IMR-90 (cell line): ENCODE results near the gene RPS6KA4. TPM values are rescaled to one million over a fixed set of nuclear protein-coding genes. Genes with fewer than 3 reads are reported as not detected.

Experiments used
- ATAC-seq: fragments of 200-7000 bp; cut with Tn5 transposase; 2 replicates; pipeline ENCODE4 v1.9.1; 2020; ENCODE audit warnings: low read depth, mild to moderate bottlenecking, moderate library complexity
- BruUV-seq: library from RNA; stranded (reverse); fragments of 400-500 nt; replicated peaks from 2 replicates; lab custom pipeline; 2021; lab: Mats Ljungman, UMichigan
- CTCF ChIA-PET: fragments of 300-600 bp; formaldehyde crosslinking; extraction: SDS; loops from one replicate; lab custom pipeline; 2021; ENCODE audit warnings: antibody characterized with exemption; lab: Yijun Ruan, JAX
- POLR2A ChIA-PET: fragments of 300-600 bp; sonication (Branson Sonifier 250); formaldehyde crosslinking; loops from one replicate; lab custom pipeline; 2022; ENCODE audit warnings: antibody characterized with exemption; ENCODE audit not compliant: unreplicated experiment; lab: Charles Lee
- DNase-seq: peaks from one replicate; pipeline ENCODE4 v3.0.0; 2013
- H2AFZ ChIP-seq: replicated peaks from 2 replicates; pipeline ENCODE3; 2013; ENCODE audit warnings: low read length, mild to moderate bottlenecking; ENCODE audit not compliant: poor library complexity
- H2AK5ac ChIP-seq: 2 replicates; pipeline ENCODE4 v1.6.1; 2013; ENCODE audit warnings: low read depth, low read length, inconsistent platforms
- H2AK9ac ChIP-seq: replicated peaks from 2 replicates; pipeline ENCODE3; 2013; ENCODE audit warnings: mild to moderate bottlenecking, low read depth, low read length, moderate library complexity; ENCODE audit not compliant: poor library complexity
- H2BK120ac ChIP-seq: 2 replicates; pipeline ENCODE4 v1.6.1; 2013; ENCODE audit warnings: low read depth, low read length, inconsistent platforms
- H2BK15ac ChIP-seq: 3 replicates; pipeline ENCODE4 v1.6.1; 2013; ENCODE audit warnings: low read depth, low read length, inconsistent platforms
- H2BK20ac ChIP-seq: 2 replicates; pipeline ENCODE4 v1.6.1; 2013; ENCODE audit warnings: low read depth, mild to moderate bottlenecking, inconsistent platforms, low read length, moderate library complexity
- H2BK5ac ChIP-seq: 2 replicates; pipeline ENCODE4 v1.6.1; 2013; ENCODE audit warnings: mild to moderate bottlenecking, low read depth, low read length, inconsistent platforms; ENCODE audit not compliant: poor library complexity, severe bottlenecking
- H3K14ac ChIP-seq: replicated peaks from 2 replicates; pipeline ENCODE4 v1.6.1; 2013; ENCODE audit warnings: low read depth, low read length, inconsistent platforms
- H3K18ac ChIP-seq: 2 replicates; pipeline ENCODE4 v1.6.1; 2013; ENCODE audit warnings: low read depth, low read length, control low read depth
- H3K23ac ChIP-seq: 2 replicates; pipeline ENCODE4 v1.6.1; 2013; ENCODE audit warnings: low read depth, low read length, inconsistent platforms
- H3K27ac ChIP-seq: 2 replicates; pipeline ENCODE4 v1.5.1; 2013; ENCODE audit warnings: mild to moderate bottlenecking, control low read depth, low read length; ENCODE audit not compliant: insufficient read depth
- H3K27me3 ChIP-seq: 2 replicates; pipeline ENCODE4 v1.6.1; 2013; ENCODE audit warnings: low read length; ENCODE audit not compliant: control insufficient read depth, insufficient read depth
- H3K36me3 ChIP-seq: 2 replicates; pipeline ENCODE4 v1.6.1; 2013; ENCODE audit warnings: low read length, mixed read lengths; ENCODE audit not compliant: control insufficient read depth, insufficient read depth
- H3K4ac ChIP-seq: 2 replicates; pipeline ENCODE4 v1.6.1; 2013; ENCODE audit warnings: low read depth, low read length, inconsistent platforms
- H3K4me1 ChIP-seq: 2 replicates; pipeline ENCODE4 v1.6.1; 2013; ENCODE audit warnings: low read length, mixed read lengths; ENCODE audit not compliant: control insufficient read depth, insufficient read depth
- H3K4me2 ChIP-seq: 2 replicates; pipeline ENCODE4 v1.6.1; 2013; ENCODE audit warnings: low read depth, mild to moderate bottlenecking, control low read depth, low read length, moderate library complexity
- H3K4me3 ChIP-seq: 2 replicates; pipeline ENCODE4 v1.5.1; 2013; ENCODE audit warnings: low read depth, mild to moderate bottlenecking, control low read depth, low read length, moderate library complexity; ENCODE audit not compliant: insufficient read depth
- H3K56ac ChIP-seq: 2 replicates; pipeline ENCODE4 v1.6.1; 2013; ENCODE audit warnings: low read length, inconsistent platforms; ENCODE audit not compliant: insufficient read depth; ENCODE audit errors: extremely low read depth
- H3K79me1 ChIP-seq, 2 experiments: 2 replicates each; pipeline ENCODE4 v1.6.1; 2013; ENCODE audit warnings: low read length in 2 of 2, inconsistent platforms in 1 of 2, low read depth in 1 of 2
- H3K9ac ChIP-seq: 2 replicates; pipeline ENCODE4 v1.6.1; 2013; ENCODE audit warnings: low read depth, low read length, control low read depth
- H3K9me1 ChIP-seq: 2 replicates; pipeline ENCODE4 v1.6.1; 2013; ENCODE audit warnings: low read length, inconsistent platforms; ENCODE audit not compliant: insufficient read depth
- H3K9me3 ChIP-seq: 2 replicates; pipeline ENCODE4 v1.6.1; 2013; ENCODE audit warnings: low read length; ENCODE audit not compliant: control insufficient read depth, insufficient read depth
- H4K20me1 ChIP-seq: 2 replicates; pipeline ENCODE4 v1.6.1; 2013; ENCODE audit warnings: low read length, inconsistent platforms; ENCODE audit not compliant: insufficient read depth
- H4K5ac ChIP-seq: 2 replicates; pipeline ENCODE4 v1.6.1; 2013; ENCODE audit warnings: mild to moderate bottlenecking, low read depth, low read length, control low read depth
- H4K8ac ChIP-seq, 2 experiments: 2 replicates each; pipeline ENCODE4 v1.6.1; 2013; ENCODE audit warnings: low read depth in 2 of 2, low read length in 2 of 2, control low read depth in 1 of 2, inconsistent platforms in 1 of 2
- H4K91ac ChIP-seq: 2 replicates; pipeline ENCODE4 v1.6.1; 2013; ENCODE audit warnings: low read depth, low read length, inconsistent platforms; ENCODE audit not compliant: insufficient read depth
- BHLHE40 ChIP-seq: fragments of 150-350 bp; IDR thresholded peaks from 2 replicates; pipeline ENCODE4 v1.6.1; 2016; ENCODE audit warnings: mild to moderate bottlenecking, low read depth, low read length
- CTCF ChIP-seq: conservative IDR thresholded peaks from 2 replicates; pipeline ENCODE4 v1.5.1; 2012; ENCODE audit warnings: mild to moderate bottlenecking, low read depth, low read length, improper control_type of control experiment
- FOS ChIP-seq: fragments of 150-350 bp; IDR thresholded peaks from 2 replicates; pipeline ENCODE4 v1.6.1; 2016; ENCODE audit warnings: low read depth, low read length
- MAZ ChIP-seq: IDR thresholded peaks from 2 replicates; pipeline ENCODE4 v1.6.1; 2012; ENCODE audit warnings: low read depth, mild to moderate bottlenecking, low read length, improper control_type of control experiment, moderate library complexity, borderline replicate concordance
- POLR2A ChIP-seq: IDR thresholded peaks from 2 replicates; pipeline ENCODE4 v1.6.1; 2012; ENCODE audit warnings: mild to moderate bottlenecking, low read depth, low read length
- RAD21 ChIP-seq: IDR thresholded peaks from 2 replicates; pipeline ENCODE4 v1.6.1; 2012; ENCODE audit warnings: low read length, improper control_type of control experiment
- SMC3 ChIP-seq: fragments of 150-350 bp; IDR thresholded peaks from 2 replicates; pipeline ENCODE4 v1.6.1; 2016; ENCODE audit warnings: low read depth, mild to moderate bottlenecking, antibody characterized with exemption, low read length, moderate library complexity
- WGBS, 2 experiments: methylation state at CpG; one replicate each; pipeline versions ENCODE4 v1.1.5 to v1.1.7; 2013; ENCODE audit warnings: missing lambda C conversion rate in 2 of 2; ENCODE audit not compliant: insufficient read length in 1 of 2; ENCODE audit errors: extremely low coverage in 2 of 2; 5-methylcytosine and 5-hydroxymethylcytosine counted together
- dilution Hi-C: fragments of 300-500 bp; cut with HindIII; formaldehyde crosslinking; loops from one replicate; pipeline ENCODE4 v1.14.3; 2018; ENCODE audit warnings: low sequenced_read_pairs; ENCODE audit not compliant: unreplicated experiment
- in situ Hi-C: fragments of 300-500 bp; cut with MboI; formaldehyde crosslinking; loops from 3 replicates; pipeline ENCODE4 v1.14.3; 2019; ENCODE audit warnings: low sequenced_read_pairs, inconsistent platforms, mixed read lengths
- intact Hi-C: fragments of 100-400 bp; cut with micrococcal nuclease; formaldehyde crosslinking; loops from 2 replicates; pipeline ENCODE4 v1.10.0; 2022
- polyA plus RNA-seq, 3 experiments: library from polyadenylated mRNA; depleted of rRNA; stranded (reverse); fragments of >200 nt; gene quantifications; 2 replicates each; pipeline ENCODE4 v1.2.3, GENCODE V29; 2012; ENCODE audit warnings: low replicate concordance in 1 of 3
- total RNA-seq: library from RNA; depleted of rRNA; stranded (reverse); fragments of >200 nt; gene quantifications from 2 replicates; pipeline ENCODE4 v1.2.3, GENCODE V29; 2012

Gene RPS6KA4
- total and polyA plus RNA-seq, 2 of the 4 experiments (the other 2 are of a cell fraction), result 38.8 to 52.9 TPM

DNA sequence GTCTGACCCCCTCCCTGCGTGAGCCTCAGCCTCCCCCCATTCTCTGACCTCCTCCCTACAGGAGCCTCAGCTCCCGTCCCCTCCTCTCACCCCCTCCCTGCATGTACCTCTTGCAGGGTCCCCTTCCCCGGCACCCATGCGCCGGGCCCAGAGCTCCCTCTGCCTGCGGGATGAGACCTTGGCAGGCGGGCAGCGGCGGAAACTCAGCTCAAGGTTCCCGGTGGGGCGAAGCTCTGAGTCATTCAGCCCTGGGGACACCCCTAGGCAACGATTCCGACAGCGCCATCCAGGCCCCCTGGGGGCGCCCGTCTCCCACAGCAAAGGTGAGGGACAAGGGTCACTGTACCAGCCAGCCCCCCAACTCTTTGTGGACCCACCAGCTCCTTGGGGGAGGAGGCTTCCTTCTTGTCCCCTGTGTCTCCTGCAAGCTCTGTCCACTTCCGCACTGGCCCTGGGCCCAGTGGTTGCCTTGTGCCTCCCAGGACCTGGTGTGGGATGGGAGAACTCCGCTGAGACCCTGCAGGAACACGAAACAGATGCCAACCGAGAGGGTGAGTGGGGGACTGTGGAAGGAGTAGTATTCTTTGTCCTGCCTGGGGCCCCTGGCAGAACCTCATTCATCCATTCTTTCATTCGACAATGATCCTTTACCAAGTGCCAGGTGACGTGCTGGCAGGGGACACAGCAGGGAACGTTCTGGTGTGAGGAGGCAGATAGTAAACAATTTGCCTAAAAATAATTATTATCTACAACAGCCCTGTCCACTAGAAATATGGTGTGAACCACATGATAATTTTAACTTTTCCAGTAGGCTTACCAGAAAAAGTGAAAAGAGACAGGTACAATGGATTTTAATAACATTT lies 3.7 kb upstream of the RPS6KA4 start:
- H3K79me1 ChIP-seq, result peaks cover 3 to 30% of the 10 kb centered on the region in 2 experiments; a peak in 3 of 4 replicates
- intact Hi-C loops (loop anchor here (1.0 to 5.0 kb wide), 3 partner anchors 37 to 297 kb away; partner anchors contain the start of gene PRDX5), in situ Hi-C loops (no loop called here), dilution Hi-C loops (no loop called here)
- ATAC-seq (peak; percentile 71), DNase-seq (peak; percentile 77)
- H2BK5ac ChIP-seq, result peak overlapping the region; percentile 68
- H3K27ac ChIP-seq, result peak overlapping the region; percentile 66
- no peaks in the 10 kb centered on the region for H3K36me3 ChIP-seq
- no peaks in the 10 kb centered on the region for H3K9me3 ChIP-seq
- H3K14ac ChIP-seq, result peak overlapping the region; percentile 51; the same call in 1 of the 2 replicates
- peaks cover 18% of the 10 kb centered on the region for H3K9me1 ChIP-seq
- H4K91ac ChIP-seq, result peak overlapping the region; percentile 85
- H3K18ac ChIP-seq, result peak overlapping the region; percentile 78
- H2BK120ac ChIP-seq, result peak overlapping the region; percentile 84
- peak overlapping the region; percentile 86 to 93 for H4K8ac ChIP-seq
- peak overlapping the region; percentile 89 for H4K5ac ChIP-seq
- BruUV-seq, result no TSS peak
- peak overlapping the region; percentile 95 for H2AFZ ChIP-seq
- peak; percentile 77 for TF ChIP-seq SMC3
- TF ChIP-seq RAD21, result peak; percentile 79
- TF ChIP-seq MAZ, result peak; percentile 87
- peak; percentile 91 for TF ChIP-seq CTCF
- peak; percentile 60 for TF ChIP-seq FOS
- TF ChIP-seq POLR2A, result no peak
- no peak for TF ChIP-seq BHLHE40
- H2BK20ac ChIP-seq, result peak overlapping the region; percentile 66
- CTCF ChIA-PET, result interaction anchor here (0.6 to 2.8 kb wide), 16 partner anchors 9 to 846 kb away, joined by 3 to 27 read pairs (median 4); partner anchors contain the start of genes ESRRA, PRDX5 and TRMT112
- peak overlapping the region; percentile 93 for H3K4ac ChIP-seq
- H3K23ac ChIP-seq, result peak overlapping the region; percentile 72
- no peak overlapping the region for H3K56ac ChIP-seq
- WGBS, 2 experiments, result no CpG with 5 or more reads among the region's 23 CpGs
- peak overlapping the region; percentile 2; the same call in 1 of the 2 replicates for H3K4me3 ChIP-seq
- H2BK15ac ChIP-seq, result peak overlapping the region; percentile 55; the same call in 1 of the 3 replicates
- H3K9ac ChIP-seq, result peak overlapping the region; percentile 62
- H3K27me3 ChIP-seq, result no peaks in the 10 kb centered on the region
- peak overlapping the region; percentile 21 for H2AK5ac ChIP-seq
- H3K4me2 ChIP-seq, result peak overlapping the region; percentile 56
- H2AK9ac ChIP-seq, result peak overlapping the region; percentile 89
- POLR2A ChIA-PET, result interaction anchor here (0.5 to 0.6 kb wide), 2 partner anchors 37 to 519 kb away, joined by 4 to 13 read pairs; no protein-coding TSS in a partner anchor
- peaks cover 27% of the 10 kb centered on the region for H3K4me1 ChIP-seq
- H4K20me1 ChIP-seq, result no peaks in the 10 kb centered on the region
